K562 (cell line): Measurements from ENCODE around the gene RDH5. TPM values are rescaled to one million over a fixed set of nuclear protein-coding genes. Genes with fewer than 3 reads are reported as not detected.

Source experiments
- ATAC-seq: fragments of 200-7000 bp; cut with Tn5 transposase; 3 replicates; pipeline ENCODE4 v1.9.1; 2020; ENCODE audit warnings: moderate library complexity
- BruUV-seq: library from RNA; stranded (reverse); fragments of 400-500 nt; replicated peaks from 2 replicates; lab custom pipeline; 2021; lab: Mats Ljungman, UMichigan
- CTCF ChIA-PET: fragments of 300-600 bp; formaldehyde crosslinking; extraction: SDS; loops from one replicate; lab custom pipeline; 2021; ENCODE audit warnings: low intra/inter-chr PET ratio; lab: Yijun Ruan, JAX
- POLR2A ChIA-PET: fragments of 300-600, 350-650 bp; sonication (Branson Sonifier 250); formaldehyde crosslinking; extraction: SDS; loops from one replicate; lab custom pipeline; 2021; ENCODE audit warnings: antibody characterized with exemption, inconsistent platforms; lab: Yijun Ruan, JAX
- DNase-seq, 4 experiments: peaks; one replicate each; pipeline versions ENCODE4 v3.0.0 to v3.0.0-alpha.2; 2011 to 2018; ENCODE audit warnings: low spot score in 3 of 4, mixed read lengths in 3 of 4; ENCODE audit errors: extremely low read depth in 1 of 4
- FAIRE-seq: peaks from 2 replicates; lab custom pipeline; 2011; peaks lifted over from hg19 to GRCh38; lab: Jason Lieb, UNC
- H2AFZ ChIP-seq: 2 replicates; pipeline ENCODE4 v1.6.0; 2011; ENCODE audit warnings: low read depth, low read length, control low read depth, inconsistent platforms
- H3K27ac ChIP-seq: fragments of 200-600 bp; 3 replicates; pipeline ENCODE4 v1.8.0; 2011; ENCODE audit warnings: low read depth, mild to moderate bottlenecking, control low read depth, inconsistent platforms, low read length, moderate library complexity, mixed read lengths; ENCODE audit errors: extremely low read depth
- H3K27me3 ChIP-seq, 2 experiments: fragments of 300-600 bp in 1 of 2; 2 replicates in 1 of 2; 3 replicates in 1 of 2; pipeline versions ENCODE4 v1.6.0 to v1.8.0; 2011; ENCODE audit warnings: inconsistent platforms in 2 of 2, low read length in 2 of 2, mild to moderate bottlenecking in 1 of 2, mixed read lengths in 1 of 2, moderate library complexity in 1 of 2; ENCODE audit not compliant: control insufficient read depth in 2 of 2, insufficient read depth in 2 of 2
- H3K36me3 ChIP-seq: fragments of 300-600 bp; 3 replicates; pipeline ENCODE4 v1.8.0; 2011; ENCODE audit warnings: mild to moderate bottlenecking, low read length, inconsistent platforms; ENCODE audit not compliant: control insufficient read depth, insufficient read depth
- H3K4me1 ChIP-seq, 2 experiments: fragments of 200-600 bp in 1 of 2; replicated peaks in 1 of 2; 2 replicates in 1 of 2; 3 replicates in 1 of 2; pipeline versions ENCODE4 v1.5.1 to v1.8.0; 2011; ENCODE audit warnings: inconsistent platforms in 2 of 2, low read length in 2 of 2, mild to moderate bottlenecking in 1 of 2, mixed read lengths in 1 of 2, moderate library complexity in 1 of 2; ENCODE audit not compliant: control insufficient read depth in 2 of 2, insufficient read depth in 2 of 2
- H3K4me2 ChIP-seq: 2 replicates; pipeline ENCODE4 v1.6.1; 2011; ENCODE audit warnings: low read length, control low read depth, inconsistent platforms, mixed read lengths; ENCODE audit not compliant: insufficient read depth
- H3K4me3 ChIP-seq: fragments of 200-600 bp; sonication (generic), shearing (Covaris generic); 2 replicates; pipeline ENCODE4 v1.5.1; 2016; ENCODE audit warnings: control low read depth, inconsistent platforms
- H3K79me2 ChIP-seq: fragments of 200-600 bp; 3 replicates; pipeline ENCODE4 v1.8.0; 2011; ENCODE audit warnings: low read length, inconsistent platforms; ENCODE audit not compliant: control insufficient read depth, insufficient read depth
- H3K9ac ChIP-seq, 2 experiments: 2 replicates each; pipeline versions ENCODE4 v1.6.0 to v1.6.1; 2011; ENCODE audit warnings: low read depth in 2 of 2, low read length in 2 of 2, control low read depth in 1 of 2, inconsistent platforms in 1 of 2, mild to moderate bottlenecking in 1 of 2, mixed read lengths in 1 of 2; ENCODE audit not compliant: insufficient read depth in 1 of 2
- H3K9me1 ChIP-seq: one replicate; pipeline ENCODE4 v1.6.0; 2011; ENCODE audit warnings: inconsistent platforms, mild to moderate bottlenecking, low read length, moderate library complexity; ENCODE audit not compliant: control insufficient read depth, insufficient read depth
- H3K9me3 ChIP-seq: replicated peaks from 2 replicates; pipeline ENCODE4 v1.5.1; 2011; ENCODE audit warnings: low read depth, low read length, inconsistent platforms; ENCODE audit not compliant: control insufficient read depth, insufficient read depth
- H4K20me1 ChIP-seq: replicated peaks from 2 replicates; pipeline ENCODE4 v1.6.1; 2011; ENCODE audit warnings: low read length, inconsistent platforms, mixed read lengths; ENCODE audit not compliant: control insufficient read depth, insufficient read depth
- BRD9 ChIP-seq: fragments of 450-650 bp; IDR thresholded peaks from 2 replicates; pipeline ENCODE4 v1.6.1; 2018; ENCODE audit warnings: low read depth; ENCODE audit not compliant: partially characterized antibody
- CUX1 ChIP-seq: fragments of 200-800 bp; sonication (Bioruptor generic); IDR thresholded peaks from 2 replicates; pipeline ENCODE4 v1.6.1; 2016; ENCODE audit warnings: missing genetic modification characterization, missing compliant biosample characterization
- NFATC3 ChIP-seq: fragments of 450-650 bp; IDR thresholded peaks from 2 replicates; pipeline ENCODE4 v1.6.1; 2017; ENCODE audit warnings: mild to moderate bottlenecking
- NRF1 ChIP-seq, 2 experiments: fragments of 450-650 bp; IDR thresholded peaks in 1 of 2; conservative IDR thresholded peaks in 1 of 2; 2 replicates each; pipeline ENCODE4 v1.6.1; 2014; ENCODE audit warnings: mild to moderate bottlenecking in 2 of 2
- RAD51 ChIP-seq: fragments of 450-650 bp; IDR thresholded peaks from 2 replicates; pipeline ENCODE4 v1.7.1; 2016; ENCODE audit warnings: low read depth, mild to moderate bottlenecking, borderline replicate concordance
- SMARCA5 ChIP-seq: fragments of 450-650 bp; IDR thresholded peaks from 2 replicates; pipeline ENCODE4 v1.6.1; 2016
- USF1 ChIP-seq: sonication (generic); formaldehyde crosslinking; IDR thresholded peaks from 2 replicates; pipeline ENCODE4 v1.9.0; 2022; ENCODE audit warnings: mild to moderate bottlenecking, missing genetic modification reagents
- WGBS: fragments of 100-300 bp; shearing (Covaris generic); methylation state at CpG from one replicate; pipeline ENCODE4 v1.1.6; 2016; ENCODE audit warnings: low coverage, mixed read lengths; ENCODE audit not compliant: insufficient coverage; ENCODE audit errors: missing lambda C conversion rate; 5-methylcytosine and 5-hydroxymethylcytosine counted together
- in situ Hi-C: fragments of 300-500 bp; cut with MboI; formaldehyde crosslinking; loops from 4 replicates; pipeline ENCODE4 v1.15.0; 2018; ENCODE audit warnings: inconsistent platforms, mixed read lengths
- intact Hi-C: fragments of 100-400 bp; cut with micrococcal nuclease; formaldehyde crosslinking; loops from 2 replicates; pipeline ENCODE4 v1.14.2; 2022
- polyA plus RNA-seq, 8 experiments: library from polyadenylated mRNA; depleted of rRNA in 4 of 8; stranded (reverse) in 5 of 8; unstranded in 3 of 8; fragments of >200 nt; fragmentation: Nextera tagmentation in 2 of 8; fragmentation: Illumina TruSeq in 1 of 8; extraction: Ambion mirVana in 2 of 8; extraction: Trizol in 1 of 8; gene quantifications; 2 replicates each; pipeline versions ENCODE4 v1.2.1 to v1.2.3, GENCODE V29; 2011 to 2014; ENCODE audit warnings: inconsistent platforms in 1 of 8, missing spikeins in 1 of 8
- total RNA-seq, 7 experiments: library from RNA; depleted of rRNA in 6 of 7; stranded (reverse); fragments of >200 nt in 6 of 7; fragmentation: Illumina TruSeq in 2 of 7; extraction: Trizol in 2 of 7; gene quantifications; 2 replicates each; pipeline versions ENCODE4 v1.2.1 to v1.2.3, GENCODE V29; 2011 to 2021; ENCODE audit warnings: low replicate concordance in 1 of 7
- TF ChIP-seq, protein P1 (sequence below): fragments of 450-650 bp; IDR thresholded peaks from 2 replicates; pipeline ENCODE4 v1.6.1; 2016; ENCODE audit warnings: antibody characterized with exemption
- TF ChIP-seq, protein P2 (sequence below): fragments of 450-650 bp; IDR thresholded peaks from 2 replicates; pipeline ENCODE4 v1.6.1; 2018; ENCODE audit not compliant: partially characterized antibody

The RDH5 gene
- total and polyA plus RNA-seq, 9 of the 15 experiments (the other 6 are each of a cell fraction or from before 2014, with no cell fraction given), result 0.28 to 2.0 (median 1.1) TPM; not detected in 1

- Histone ChIP-seq H3K4me2 (peak overlapping the region; percentile 96), H3K9me1 (no peaks in the 10 kb centered on the region), H3K4me1 (peaks cover 33 to 41% of the 10 kb centered on the region in 2 experiments), H3K9ac (peak overlapping the region; percentile 67 to 98), H3K9me3 (no peaks in the 10 kb centered on the region; the same call in 1 of the 2 replicates), H3K27ac (peak overlapping the region; percentile 51; the same call in 2 of the 3 replicates), H3K36me3 (peaks cover 34% of the 10 kb centered on the region; the same call in 2 of the 3 replicates), H3K4me3 (peak overlapping the region; percentile 86), H2AFZ (peak overlapping the region; percentile 84), H4K20me1 (no peaks in the 10 kb centered on the region), H3K79me2 (peaks cover 38% of the 10 kb centered on the region), H3K27me3 (no peaks in the 10 kb centered on the region)
- in situ Hi-C loops, result no loop called here
- ChIA-PET CTCF (no interaction called here), POLR2A (interaction anchor here (0.8 to 4.5 kb wide), 6 partner anchors 10 to 460 kb away, joined by 3 to 44 read pairs (median 4); partner anchors contain the start of gene CD63)
- peak; percentile 68 for FAIRE-seq
- intact Hi-C loops, result loop anchor here (1.0 kb wide), 1 partner anchor 53 kb away; no protein-coding TSS in a partner anchor
- DNase-seq, result peak in 3 of 4 experiments; percentile 38 to 44 (median 42)
- WGBS, result 8% methylated on average over 11 of the region's 11 CpGs
- peak; percentile 4 for ATAC-seq
- no TSS peak for BruUV-seq
- TF ChIP-seq RAD51 (peak; percentile 28; the same call in 1 of the 2 replicates), BRD9 (no peak), NFATC3 (peak; percentile 69; the same call in 1 of the 2 replicates), USF1 (CRISPR knock-in tag) (0 out of 2 replicates have a peak, but pooled peaks have one; percentile 15), SMARCA5 (no peak), CUX1 (CRISPR knock-in tag) (no peak), NRF1 (conservative IDR thresholded peaks at IDR 0.05 in 1 of 2, IDR thresholded peaks at IDR 0.05 in 1 of 2) (no peak)
- TF ChIP-seq, protein P1, sequence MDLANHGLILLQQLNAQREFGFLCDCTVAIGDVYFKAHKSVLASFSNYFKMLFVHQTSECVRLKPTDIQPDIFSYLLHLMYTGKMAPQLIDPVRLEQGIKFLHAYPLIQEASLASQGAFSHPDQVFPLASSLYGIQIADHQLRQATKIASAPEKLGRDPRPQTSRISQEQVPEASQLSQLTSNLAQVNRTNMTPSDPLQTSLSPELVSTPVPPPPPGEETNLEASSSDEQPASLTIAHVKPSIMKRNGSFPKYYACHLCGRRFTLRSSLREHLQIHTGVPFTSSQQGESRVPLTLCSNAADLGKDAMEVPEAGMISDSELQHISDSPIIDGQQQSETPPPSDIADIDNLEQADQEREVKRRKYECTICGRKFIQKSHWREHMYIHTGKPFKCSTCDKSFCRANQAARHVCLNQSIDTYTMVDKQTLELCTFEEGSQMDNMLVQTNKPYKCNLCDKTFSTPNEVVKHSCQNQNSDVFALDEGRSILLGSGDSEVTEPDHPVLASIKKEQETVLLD, result peak; percentile 37; the same call in 1 of the 2 replicates
- TF ChIP-seq, protein P2, sequence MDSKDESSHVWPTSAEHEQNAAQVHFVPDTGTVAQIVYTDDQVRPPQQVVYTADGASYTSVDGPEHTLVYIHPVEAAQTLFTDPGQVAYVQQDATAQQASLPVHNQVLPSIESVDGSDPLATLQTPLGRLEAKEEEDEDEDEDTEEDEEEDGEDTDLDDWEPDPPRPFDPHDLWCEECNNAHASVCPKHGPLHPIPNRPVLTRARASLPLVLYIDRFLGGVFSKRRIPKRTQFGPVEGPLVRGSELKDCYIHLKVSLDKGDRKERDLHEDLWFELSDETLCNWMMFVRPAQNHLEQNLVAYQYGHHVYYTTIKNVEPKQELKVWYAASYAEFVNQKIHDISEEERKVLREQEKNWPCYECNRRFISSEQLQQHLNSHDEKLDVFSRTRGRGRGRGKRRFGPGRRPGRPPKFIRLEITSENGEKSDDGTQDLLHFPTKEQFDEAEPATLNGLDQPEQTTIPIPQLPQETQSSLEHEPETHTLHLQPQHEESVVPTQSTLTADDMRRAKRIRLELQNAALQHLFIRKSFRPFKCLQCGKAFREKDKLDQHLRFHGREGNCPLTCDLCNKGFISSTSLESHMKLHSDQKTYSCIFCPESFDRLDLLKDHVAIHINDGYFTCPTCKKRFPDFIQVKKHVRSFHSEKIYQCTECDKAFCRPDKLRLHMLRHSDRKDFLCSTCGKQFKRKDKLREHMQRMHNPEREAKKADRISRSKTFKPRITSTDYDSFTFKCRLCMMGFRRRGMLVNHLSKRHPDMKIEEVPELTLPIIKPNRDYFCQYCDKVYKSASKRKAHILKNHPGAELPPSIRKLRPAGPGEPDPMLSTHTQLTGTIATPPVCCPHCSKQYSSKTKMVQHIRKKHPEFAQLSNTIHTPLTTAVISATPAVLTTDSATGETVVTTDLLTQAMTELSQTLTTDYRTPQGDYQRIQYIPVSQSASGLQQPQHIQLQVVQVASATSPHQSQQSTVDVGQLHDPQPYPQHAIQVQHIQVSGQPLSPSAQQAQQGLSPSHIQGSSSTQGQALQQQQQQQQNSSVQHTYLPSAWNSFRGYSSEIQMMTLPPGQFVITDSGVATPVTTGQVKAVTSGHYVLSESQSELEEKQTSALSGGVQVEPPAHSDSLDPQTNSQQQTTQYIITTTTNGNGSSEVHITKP, result peak; percentile 26
Measured at GRCh38 chr12:55744340-55745030, 24.3 kb downstream of the RDH5 start.
